Coronary artery (tissue), 2 donors: ENCODE results near the gene TOGARAM1.

Experiments
- DNase-seq: peaks from one replicate; pipeline ENCODE4 v3.0.0-alpha.2; 2017; ENCODE audit warnings: low spot score
- H3K27ac ChIP-seq, 2 donors: fragments of 200-600 bp; sonication (generic); one replicate each; pipeline ENCODE4 v1.5.1; 2016 to 2019
- H3K4me3 ChIP-seq: fragments of 200-600 bp; sonication (generic); 2 replicates; pipeline ENCODE4 v1.5.1; 2016; ENCODE audit warnings: mild to moderate bottlenecking, moderate library complexity
- TF ChIP-seq, protein P1 (sequence below): fragments of 200-600 bp; sonication (generic); IDR thresholded peaks from one replicate; pipeline ENCODE4 v1.5.1; 2019; ENCODE audit warnings: antibody characterized with exemption

TOGARAM1 gene

DNA sequence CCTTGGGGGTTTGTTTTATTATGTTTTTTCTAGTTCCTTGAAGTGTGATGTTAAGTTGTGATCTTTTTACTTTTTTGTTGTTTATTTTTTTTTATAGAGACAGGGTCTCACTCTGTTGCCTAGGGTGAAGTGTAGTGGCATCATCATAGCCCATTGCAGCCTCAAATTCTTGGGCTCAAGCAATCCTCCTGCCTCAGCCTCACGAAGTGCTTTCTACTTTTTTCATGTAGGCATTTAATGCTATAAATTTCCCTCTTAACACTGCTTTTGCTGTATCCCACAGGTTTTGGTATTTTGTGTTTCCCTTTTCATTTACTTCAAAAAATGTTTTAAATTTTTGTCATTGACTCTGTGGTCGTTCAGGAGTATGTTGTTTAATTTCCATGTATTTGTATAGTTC lies 95.4 kb downstream of the TOGARAM1 start:
- DNase-seq = no peak

DNA sequence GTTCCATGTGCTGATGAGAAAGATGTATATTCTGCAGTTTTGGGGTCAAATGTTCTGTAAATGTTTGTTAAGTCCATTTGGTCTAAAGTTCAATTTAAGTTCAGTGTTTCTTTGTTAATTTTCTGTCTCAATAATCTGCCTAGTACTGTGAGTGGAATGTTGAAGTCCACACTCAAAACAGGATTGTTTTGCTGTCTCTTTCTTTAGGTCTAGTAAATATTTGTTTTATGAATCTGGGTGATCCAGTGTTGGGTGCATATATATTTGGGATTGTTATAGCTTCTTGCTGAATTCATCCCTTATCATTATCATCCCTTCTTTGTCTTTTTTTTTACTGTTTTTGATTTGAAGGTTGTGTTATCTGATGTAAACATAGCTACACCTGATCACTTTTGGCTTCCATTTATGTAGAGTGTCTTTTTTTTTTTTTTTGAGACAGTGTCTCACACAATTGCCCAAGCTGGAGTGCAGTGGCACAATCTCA lies 95.9 kb downstream of the TOGARAM1 start:
- no peak for DNase-seq
- TF ChIP-seq, protein P1, sequence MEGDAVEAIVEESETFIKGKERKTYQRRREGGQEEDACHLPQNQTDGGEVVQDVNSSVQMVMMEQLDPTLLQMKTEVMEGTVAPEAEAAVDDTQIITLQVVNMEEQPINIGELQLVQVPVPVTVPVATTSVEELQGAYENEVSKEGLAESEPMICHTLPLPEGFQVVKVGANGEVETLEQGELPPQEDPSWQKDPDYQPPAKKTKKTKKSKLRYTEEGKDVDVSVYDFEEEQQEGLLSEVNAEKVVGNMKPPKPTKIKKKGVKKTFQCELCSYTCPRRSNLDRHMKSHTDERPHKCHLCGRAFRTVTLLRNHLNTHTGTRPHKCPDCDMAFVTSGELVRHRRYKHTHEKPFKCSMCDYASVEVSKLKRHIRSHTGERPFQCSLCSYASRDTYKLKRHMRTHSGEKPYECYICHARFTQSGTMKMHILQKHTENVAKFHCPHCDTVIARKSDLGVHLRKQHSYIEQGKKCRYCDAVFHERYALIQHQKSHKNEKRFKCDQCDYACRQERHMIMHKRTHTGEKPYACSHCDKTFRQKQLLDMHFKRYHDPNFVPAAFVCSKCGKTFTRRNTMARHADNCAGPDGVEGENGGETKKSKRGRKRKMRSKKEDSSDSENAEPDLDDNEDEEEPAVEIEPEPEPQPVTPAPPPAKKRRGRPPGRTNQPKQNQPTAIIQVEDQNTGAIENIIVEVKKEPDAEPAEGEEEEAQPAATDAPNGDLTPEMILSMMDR = no peak
- Histone ChIP-seq H3K4me3 (no peak overlapping the region), H3K27ac (no peak overlapping the region)

More for the DNA sequence above, 95.4 kb downstream of the TOGARAM1 start:
- TF ChIP-seq, protein P1 = no peak
- Histone ChIP-seq H3K4me3 (no peak overlapping the region), H3K27ac (no peak overlapping the region)

DNA sequence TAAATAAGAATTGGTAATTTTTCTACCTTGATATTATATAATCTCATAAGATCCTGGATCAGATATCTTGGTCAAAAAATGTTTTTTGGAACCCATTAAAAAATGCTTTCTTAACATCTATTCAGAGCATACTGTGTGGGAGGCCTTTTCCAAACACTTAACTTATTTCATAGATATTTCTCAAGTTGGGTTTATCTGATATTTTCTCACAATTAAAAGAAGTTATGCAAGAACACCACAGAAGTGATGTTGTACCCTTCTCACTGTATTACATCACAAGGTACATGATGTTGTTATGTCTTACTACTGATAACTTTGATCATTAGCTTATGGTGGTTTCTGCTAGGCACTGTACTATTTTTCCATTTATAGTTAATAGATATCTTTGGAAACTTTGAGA lies 98.6 kb downstream of the TOGARAM1 start:
- no peak for DNase-seq
- H3K27ac ChIP-seq = no peak overlapping the region
- no peak overlapping the region for H3K4me3 ChIP-seq
- TF ChIP-seq, protein P1 = no peak

DNA sequence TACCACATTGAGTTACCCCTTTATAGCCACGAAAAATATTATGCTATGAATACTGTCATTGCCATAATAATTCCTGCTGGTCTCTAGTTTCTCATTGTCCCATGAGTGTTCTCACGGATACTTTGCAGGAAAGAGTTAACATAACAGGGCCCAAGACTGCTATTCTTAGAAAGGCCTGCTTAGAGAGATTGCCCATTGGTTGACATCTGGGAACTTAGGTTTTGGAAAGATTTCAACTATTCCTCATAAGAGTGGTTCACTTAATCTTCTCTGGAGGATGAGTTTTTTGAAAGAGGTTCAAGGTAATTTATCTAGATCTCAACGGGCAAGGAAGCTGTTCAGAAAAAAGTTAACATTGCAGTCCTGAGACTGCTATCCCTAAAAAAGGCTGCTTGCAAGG lies 103.5 kb downstream of the TOGARAM1 start:
- no peak overlapping the region for H3K27ac ChIP-seq
- no peak for DNase-seq
- TF ChIP-seq, protein P1 = no peak
- H3K4me3 ChIP-seq = no peak overlapping the region

DNA sequence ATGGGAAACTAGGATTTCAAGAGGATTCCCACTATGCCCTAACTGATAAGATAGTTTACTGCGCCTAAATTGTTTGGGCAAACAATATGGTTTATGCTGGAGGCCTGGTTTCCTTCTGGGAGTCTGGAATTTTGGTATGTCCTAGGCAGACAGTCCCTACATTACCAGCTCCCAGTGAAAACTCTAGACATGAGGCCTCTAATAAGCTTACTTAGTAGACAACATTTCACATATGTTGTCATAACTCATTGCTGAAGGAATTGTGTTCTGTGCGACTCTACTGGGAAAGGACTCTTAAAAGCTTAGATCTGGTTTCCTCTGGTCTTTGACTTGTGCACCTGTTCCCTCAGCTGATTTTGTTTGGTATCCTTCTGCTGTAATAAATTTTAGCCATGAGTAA lies 104.0 kb downstream of the TOGARAM1 start:
- TF ChIP-seq, protein P1 = no peak
- Histone ChIP-seq H3K27ac (no peak overlapping the region), H3K4me3 (no peak overlapping the region)

DNA sequence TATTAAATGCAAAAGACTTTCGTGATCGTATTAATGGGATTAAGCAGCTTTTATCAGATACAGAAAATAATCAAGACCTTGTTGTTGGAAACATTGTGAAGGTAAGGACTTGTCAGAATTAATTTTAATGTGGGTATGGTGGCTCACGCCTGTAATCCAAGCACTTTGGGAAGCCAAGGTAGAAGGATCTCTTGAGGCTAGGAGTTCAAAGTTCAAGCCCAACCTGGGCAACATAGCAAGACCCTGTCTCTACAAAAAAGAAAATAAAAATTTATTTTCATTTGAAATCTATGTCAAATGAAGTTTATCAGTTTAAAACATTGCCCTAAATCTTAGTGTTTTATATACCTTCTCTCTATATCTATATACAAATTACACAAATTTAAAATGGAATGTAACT lies 104.7 kb downstream of the TOGARAM1 start:
- H3K27ac ChIP-seq = no peak overlapping the region
- TF ChIP-seq, protein P1 = no peak
- H3K4me3 ChIP-seq = no peak overlapping the region
- DNase-seq = no peak

More for the DNA sequence above, 104.0 kb downstream of the TOGARAM1 start:
- DNase-seq = no peak

DNA sequence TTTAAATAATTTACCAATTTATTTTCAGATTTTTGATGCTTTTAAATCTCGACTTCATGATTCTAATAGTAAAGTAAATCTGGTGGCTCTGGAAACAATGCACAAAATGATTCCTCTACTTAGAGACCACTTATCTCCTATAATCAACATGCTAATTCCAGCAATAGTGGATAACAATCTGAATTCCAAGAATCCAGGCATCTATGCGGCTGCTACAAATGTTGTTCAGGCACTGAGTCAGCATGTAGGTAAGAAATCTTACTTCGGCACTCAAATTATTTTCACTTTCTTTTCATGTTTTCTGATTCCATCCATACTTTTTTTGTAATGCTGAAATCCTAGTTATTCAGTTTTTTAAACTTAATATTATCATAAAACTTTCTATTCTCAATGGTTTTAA lies 106.4 kb downstream of the TOGARAM1 start:
- TF ChIP-seq, protein P1 = no peak
- Histone ChIP-seq H3K4me3 (no peak overlapping the region), H3K27ac (no peak overlapping the region)
- no peak for DNase-seq
